Fibroblast of villous mesenchyme (primary cell): ENCODE results near the gene SPRR1B. TPM values are rescaled to one million over a fixed set of nuclear protein-coding genes. Genes with fewer than 3 reads are reported as not detected.
"Not testable (repeated sequence)": the region's sequence is repeated elsewhere in the genome, so short reads cannot be mapped to it uniquely, and the experiment has no call there.

ENCODE experiments used
- DNase-seq: peaks from one replicate; pipeline ENCODE4 v3.0.0-alpha.2; 2010; ENCODE audit warnings: low read depth
- H3K4me3 ChIP-seq: 2 replicates; pipeline ENCODE4 v1.5.1; 2011; ENCODE audit warnings: low read depth, mild to moderate bottlenecking, low read length
- CTCF ChIP-seq: IDR thresholded peaks from 2 replicates; pipeline ENCODE4 v1.5.1; 2012; ENCODE audit warnings: low read depth, mild to moderate bottlenecking, low read length; ENCODE audit not compliant: insufficient read depth
- total RNA-seq: library from RNA; depleted of rRNA; stranded (reverse); fragments of >200 nt; gene quantifications from 2 replicates; pipeline ENCODE4 v1.2.3, GENCODE V29; 2012

SPRR1B gene
- total RNA-seq, 1 donor: not detected

GRCh38 chr1:152996633-152997400 is 34.2 kb upstream of the SPRR1B start:
- DNase-seq: no peak
- H3K4me3 ChIP-seq: no peak overlapping the region
- TF ChIP-seq CTCF: no peak

DNA sequence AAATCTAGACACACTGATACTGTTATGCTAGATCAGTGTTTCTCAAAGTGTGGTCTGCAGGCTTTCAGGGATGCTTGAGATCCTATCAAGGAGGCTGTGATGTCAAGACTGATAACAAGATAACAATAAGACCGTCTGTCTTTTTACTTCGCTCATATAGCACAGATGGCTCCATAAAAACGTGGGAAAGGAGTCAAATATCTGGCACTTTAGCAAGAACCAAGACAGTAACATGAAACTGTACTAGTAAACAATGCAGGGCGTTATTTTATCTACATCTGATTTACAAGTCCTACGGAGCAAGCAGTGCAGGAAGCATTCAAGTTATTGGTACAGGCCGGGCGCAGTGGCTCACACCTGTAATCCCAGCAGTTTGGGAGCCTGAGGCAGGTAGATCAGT is 33.1 kb upstream of the SPRR1B start:
- TF ChIP-seq CTCF: no peak
- DNase-seq: no peak
- H3K4me3 ChIP-seq: no peak overlapping the region

DNA sequence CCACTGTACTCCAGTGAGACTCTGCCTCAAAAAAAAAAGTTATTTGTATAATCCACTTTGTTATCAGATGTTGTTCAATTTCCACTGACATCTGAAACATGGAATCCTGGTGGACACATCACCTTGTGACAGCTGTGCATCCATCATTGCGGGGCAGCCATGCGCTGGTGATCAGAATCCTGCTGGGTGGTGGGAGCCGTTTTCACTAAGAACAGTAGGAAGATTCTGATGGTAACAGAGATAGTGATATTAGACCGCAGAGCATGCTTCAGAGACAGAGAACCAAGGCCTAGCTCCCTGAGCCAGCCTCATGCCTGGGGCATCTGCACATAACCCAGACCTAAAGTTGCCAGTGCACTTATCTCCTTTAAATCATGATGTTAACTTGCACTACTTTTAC is 32.5 kb upstream of the SPRR1B start:
- DNase-seq: no peak
- H3K4me3 ChIP-seq: no peak overlapping the region
- TF ChIP-seq CTCF: no peak

DNA sequence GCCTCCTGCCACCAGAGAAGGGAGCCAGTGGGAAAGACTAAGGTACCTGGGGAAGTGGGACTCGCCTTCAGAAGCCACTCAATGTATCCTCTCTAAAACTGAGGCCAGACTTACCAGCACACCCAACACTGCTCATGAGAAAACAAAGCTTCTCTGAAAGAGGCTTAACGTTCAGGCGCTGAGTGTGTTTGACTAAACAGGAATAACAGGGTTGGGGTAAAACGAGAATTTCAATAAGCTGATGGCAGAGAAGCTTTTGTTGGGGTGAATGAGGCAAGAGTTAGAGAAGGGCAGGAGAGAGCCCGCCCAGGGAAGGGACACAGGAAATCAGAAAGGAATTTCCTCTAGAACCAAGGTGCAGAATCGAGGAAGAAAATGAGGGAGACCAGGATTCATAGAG is 31.2 kb upstream of the SPRR1B start:
- no peak for DNase-seq
- no peak overlapping the region for H3K4me3 ChIP-seq
- no peak for TF ChIP-seq CTCF

DNA sequence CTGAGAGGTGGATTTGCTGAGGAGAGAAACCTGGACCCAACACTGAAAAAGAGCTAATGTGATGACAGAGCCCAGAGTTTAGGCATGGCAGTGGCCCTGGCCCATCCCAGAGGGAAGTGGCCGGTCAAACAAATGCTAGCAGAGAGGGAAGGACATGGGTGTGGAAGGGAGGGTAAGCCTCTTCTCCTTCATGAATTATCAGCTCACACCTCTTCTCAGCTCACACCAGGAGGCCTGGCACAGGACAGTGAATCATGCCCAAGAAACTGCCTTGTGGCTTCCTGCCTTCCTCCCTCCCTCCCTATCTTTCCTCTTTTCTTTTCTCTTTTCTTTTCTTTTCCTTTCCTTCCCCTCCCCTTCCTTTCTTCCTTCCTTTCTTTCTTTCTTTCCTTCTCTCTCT is 30.7 kb upstream of the SPRR1B start:
- TF ChIP-seq CTCF: no peak
- no peak for DNase-seq
- H3K4me3 ChIP-seq: no peak overlapping the region

GRCh38 chr1:153001382-153001781 is 29.6 kb upstream of the SPRR1B start, which contains the start of gene SPRR3:
Gene SPRR3, plus strand, starts transcription at chr1:153001749. Its CDS starts 1,272 bp downstream, at chr1:153003021.
- TF ChIP-seq CTCF: no peak
- H3K4me3 ChIP-seq: no peak within 1 kb of the TSS
- DNase-seq: no peak

DNA sequence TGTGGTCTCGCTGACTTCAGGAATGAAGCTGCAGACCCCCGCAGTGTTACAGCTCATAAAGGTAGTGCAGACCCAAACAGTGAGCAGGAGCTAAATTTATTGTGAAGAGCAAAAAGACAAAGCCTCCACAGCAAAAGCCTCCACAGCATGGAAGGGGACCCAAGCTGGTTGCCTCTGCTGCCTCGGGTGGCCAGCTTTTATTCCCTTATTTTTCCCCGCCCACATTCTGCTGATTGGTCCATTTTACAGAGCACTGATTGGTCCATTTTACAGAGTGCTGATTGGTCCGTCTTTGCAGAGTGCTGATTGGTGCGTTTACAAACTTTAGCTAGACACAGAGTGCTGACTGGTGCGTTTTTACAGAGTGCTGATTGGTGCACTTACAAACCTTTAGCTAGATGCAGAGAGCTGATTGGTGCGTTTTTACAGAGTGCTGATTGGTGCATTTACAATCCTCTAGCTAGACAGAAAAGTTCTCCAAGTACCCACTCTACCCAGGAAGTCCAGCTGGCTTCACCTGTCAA is 19.7 kb upstream of the SPRR1B start:
- H3K4me3 ChIP-seq, DNase-seq: not testable (repeated sequence)

- H3K4me3 ChIP-seq, DNase-seq: not testable (repeated sequence)
Measured at GRCh38 chr1:153021829-153022228, 9.2 kb upstream of the SPRR1B start.

DNA sequence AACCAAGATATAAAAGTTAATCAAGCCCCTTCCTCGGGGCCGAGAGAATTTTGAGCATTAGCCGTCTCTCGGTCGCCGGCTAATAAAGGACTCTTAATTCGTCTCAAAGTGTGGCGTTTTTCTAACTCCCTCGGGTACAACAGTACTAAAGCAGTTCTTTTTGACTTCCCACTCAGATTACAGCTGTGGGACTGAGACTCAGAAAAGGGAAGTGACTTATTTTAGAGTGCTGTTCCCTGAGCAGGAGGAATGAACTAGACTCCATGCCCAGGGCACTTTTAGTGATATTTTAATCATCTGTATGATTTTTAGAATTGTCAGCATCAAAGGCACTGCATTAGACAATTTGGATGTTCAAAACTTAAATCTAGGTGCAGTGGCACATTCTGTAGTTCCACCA is 8.7 kb upstream of the SPRR1B start:
- not testable (repeated sequence) for DNase-seq, H3K4me3 ChIP-seq
